RKO (cell line): Measurements from ENCODE around the gene NBAS.

ENCODE experiments used
- DNase-seq: peaks from one replicate; pipeline ENCODE4 v3.0.0-alpha.2; 2016; ENCODE audit warnings: low spot score

NBAS gene

GRCh38 chr2:15205562-15205961 is 355.6 kb downstream of the NBAS start:
- no peak for DNase-seq

GRCh38 chr2:15201009-15201408 is 360.1 kb downstream of the NBAS start:
- DNase-seq, result no peak

- DNase-seq, result no peak
Observed at GRCh38 chr2:15200581-15200980, 360.6 kb downstream of the NBAS start.

DNA sequence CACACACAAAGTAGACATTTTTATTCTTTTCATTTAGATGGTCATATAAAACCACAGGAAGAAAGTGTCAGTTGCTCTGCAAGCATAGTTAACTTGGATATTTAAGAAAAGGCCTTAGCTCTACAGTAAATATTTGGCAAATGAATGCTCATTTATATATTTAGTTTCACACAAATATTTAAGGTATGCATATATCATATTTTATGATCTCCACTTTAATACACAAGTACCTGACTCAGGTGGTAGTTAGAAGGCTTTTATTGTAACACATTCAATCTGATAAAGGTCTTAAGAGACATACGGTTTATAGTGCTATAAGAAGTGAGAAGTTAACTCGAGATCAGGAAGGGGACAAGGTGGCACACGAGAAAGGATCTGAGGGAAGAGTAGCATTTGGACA is 363.1 kb downstream of the NBAS start:
- DNase-seq, result no peak

GRCh38 chr2:15195813-15196212 is 365.3 kb downstream of the NBAS start:
- no peak for DNase-seq

DNA sequence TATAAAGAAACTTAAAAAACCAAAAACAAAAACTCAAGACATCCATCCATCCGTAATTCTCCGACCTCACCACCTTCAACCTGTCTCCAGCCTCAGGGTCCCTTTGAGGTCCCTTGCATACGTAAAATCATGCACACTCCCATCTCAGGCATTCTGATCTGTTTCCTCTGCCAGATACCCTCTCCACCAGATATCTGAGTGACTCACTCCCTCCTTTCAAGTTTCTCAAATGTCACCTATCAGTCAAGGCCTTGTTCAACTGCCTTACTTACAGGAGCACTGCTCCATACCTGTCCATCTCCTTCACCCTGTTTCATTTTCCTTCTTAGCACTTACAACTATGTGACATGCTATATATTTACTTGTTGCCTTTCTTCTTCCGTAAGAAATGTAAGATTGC is 369.3 kb downstream of the NBAS start:
- DNase-seq, result no peak

- peak; percentile 4 for DNase-seq
Observed at GRCh38 chr2:15189216-15189615, 371.9 kb downstream of the NBAS start.

DNA sequence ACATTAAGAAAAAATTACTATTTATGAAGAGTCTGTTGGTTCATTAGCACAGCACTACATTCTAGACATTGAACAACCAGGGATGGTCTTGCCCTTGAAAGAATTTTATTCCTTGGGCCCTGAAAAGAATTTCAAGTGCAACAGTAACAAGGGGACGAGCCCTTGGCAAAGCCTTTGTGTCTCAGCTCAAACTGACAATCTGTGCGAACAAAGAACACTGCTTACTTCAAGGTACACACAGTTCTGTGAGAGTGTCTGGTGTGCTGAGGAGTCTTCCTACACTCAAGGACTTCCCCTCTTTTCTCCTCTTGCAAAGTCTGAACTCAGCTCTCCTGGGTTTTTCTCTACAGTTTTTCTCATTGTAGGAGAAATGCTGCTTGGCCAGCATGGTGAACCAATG is 373.4 kb downstream of the NBAS start:
- no peak for DNase-seq

- no peak for DNase-seq
Observed at GRCh38 chr2:15186118-15186517, 375.0 kb downstream of the NBAS start.

DNA sequence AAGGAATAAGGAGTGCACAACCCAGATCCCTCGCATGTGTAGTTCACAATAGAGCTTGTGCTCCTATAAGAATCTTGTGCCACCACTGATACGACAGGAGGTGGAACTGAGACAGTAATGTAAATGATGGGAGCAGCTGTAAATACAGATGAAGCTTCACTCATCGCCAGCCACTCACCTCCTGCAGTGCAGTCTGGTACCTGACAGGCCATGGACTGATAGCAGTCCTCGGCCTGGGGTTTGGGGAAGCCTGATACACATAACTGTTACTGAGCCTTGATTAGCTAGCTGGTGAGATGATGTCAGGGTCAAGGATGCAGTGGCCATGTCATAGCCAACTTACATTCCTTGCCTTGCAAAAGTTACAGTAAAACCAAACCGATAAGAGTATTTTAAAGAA is 376.6 kb downstream of the NBAS start:
- no peak for DNase-seq

GRCh38 chr2:15182275-15182674 is 378.9 kb downstream of the NBAS start:
- DNase-seq, result no peak

GRCh38 chr2:15181092-15181745 is 379.9 kb downstream of the NBAS start:
- DNase-seq, result no peak

- no peak for DNase-seq
Observed at GRCh38 chr2:15180379-15180778, 380.8 kb downstream of the NBAS start.

DNA sequence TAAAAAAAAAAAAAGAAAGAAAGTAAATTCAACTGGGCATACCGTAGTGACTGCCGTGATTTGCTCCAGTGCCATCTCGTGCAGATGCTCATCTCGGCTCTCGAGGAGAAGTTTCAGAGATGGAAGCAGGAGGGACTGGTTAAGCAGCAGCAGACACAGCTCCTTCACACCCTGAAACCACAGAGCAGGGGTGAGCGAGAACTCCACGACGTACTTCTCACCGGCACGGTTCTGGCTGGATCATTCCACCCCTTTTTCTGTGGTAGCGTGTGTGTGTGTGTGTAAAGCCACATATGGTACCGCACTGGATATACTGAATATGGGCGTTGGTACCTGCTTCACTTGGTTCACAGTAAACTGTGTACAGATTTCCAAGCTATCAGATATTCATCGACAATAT is 382.2 kb downstream of the NBAS start:
- no peak for DNase-seq

DNA sequence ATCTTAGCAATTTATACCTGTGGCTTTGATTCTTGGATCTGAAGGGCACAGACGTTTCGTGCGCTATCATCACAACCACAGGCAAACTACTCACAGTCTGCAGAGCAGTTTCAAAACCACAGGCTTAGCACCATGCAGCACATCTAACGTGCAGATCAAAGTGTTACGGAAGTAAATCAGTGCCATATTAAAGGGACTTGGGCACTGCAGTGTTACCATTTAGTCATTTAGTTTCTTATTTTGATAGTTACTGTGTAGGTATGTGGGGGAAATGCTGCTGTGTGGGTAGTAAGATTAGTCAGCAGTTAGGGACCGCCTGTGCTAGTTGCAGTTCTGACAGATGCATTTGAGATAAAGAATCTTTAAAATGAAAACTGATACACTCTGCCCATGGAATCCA is 384.0 kb downstream of the NBAS start:
- no peak for DNase-seq

- no peak for DNase-seq
Observed at GRCh38 chr2:15176604-15177003, 384.5 kb downstream of the NBAS start.

- no peak for DNase-seq
Observed at GRCh38 chr2:15174567-15174966, 386.6 kb downstream of the NBAS start.

DNA sequence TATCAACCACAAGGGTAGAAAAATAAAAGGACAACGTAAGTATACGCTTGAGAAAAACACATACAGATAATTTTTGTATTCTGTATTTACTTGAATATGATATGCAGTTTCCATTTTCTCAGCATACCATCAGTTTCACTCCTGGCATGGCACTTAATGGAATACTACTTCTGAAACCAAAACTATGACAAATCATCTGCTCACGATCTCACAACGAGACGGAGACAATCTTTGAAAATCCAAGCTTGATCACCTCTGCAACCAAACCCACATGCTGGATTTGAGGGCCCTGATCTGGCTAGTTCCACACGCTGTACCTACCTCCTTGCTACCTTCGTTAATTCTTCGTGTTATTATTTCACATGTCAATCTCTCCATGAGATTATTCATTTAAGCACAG is 387.6 kb downstream of the NBAS start:
- DNase-seq, result no peak

- DNase-seq, result no peak
Observed at GRCh38 chr2:15172825-15173224, 388.3 kb downstream of the NBAS start.

- no peak for DNase-seq
Observed at GRCh38 chr2:15170070-15170775, 390.9 kb downstream of the NBAS start.

GRCh38 chr2:15169326-15170069 is 391.6 kb downstream of the NBAS start:
- peak; percentile 71 for DNase-seq

GRCh38 chr2:15168116-15168515 is 393.0 kb downstream of the NBAS start:
- no peak for DNase-seq

GRCh38 chr2:15166878-15167277 is 394.3 kb downstream of the NBAS start:
- no peak for DNase-seq
